T-cell (primary cell): Measurements from ENCODE around the gene PIGR. TPM values are rescaled to one million over a fixed set of nuclear protein-coding genes. Genes with fewer than 3 reads are reported as not detected.

Source experiments
- ATAC-seq, 4 experiments: fragments of 200-7000 bp in 3 of 4; fragments of 150-1000 bp in 1 of 4; cut with Tn5 transposase; replicated peaks in 1 of 4; 1 replicate in 3 of 4; 2 replicates in 1 of 4; pipeline ENCODE4 v1.10.0; 2021; ENCODE audit warnings: moderate library complexity in 3 of 4, mild to moderate bottlenecking in 2 of 4, moderate number of reproducible peaks in 1 of 4
- CTCF ChIA-PET, 2 donors: fragments of 300-600 bp; sonication (Branson Sonifier 250); formaldehyde crosslinking; loops; one replicate each; lab custom pipeline; 2022; ENCODE audit warnings: antibody characterized with exemption in 2 of 2; lab: Charles Lee
- POLR2A ChIA-PET, 2 donors: fragments of 300-600 bp; sonication (Branson Sonifier 250); formaldehyde crosslinking; loops; one replicate each; lab custom pipeline; 2022; ENCODE audit warnings: antibody characterized with exemption in 2 of 2; lab: Charles Lee
- DNase-seq, 35 experiments: peaks; one replicate each; pipeline versions ENCODE4 v3.0.0 to v3.0.0-alpha.2; 2013 to 2023
- H3K27ac ChIP-seq: one replicate; pipeline ENCODE4 v1.5.1; 2013; ENCODE audit warnings: low read length
- H3K27me3 ChIP-seq, 2 experiments: replicated peaks in 1 of 2; 1 replicate in 1 of 2; 2 replicates in 1 of 2; pipeline versions ENCODE4 v1.6.1 to v1.7.0; 2013; ENCODE audit warnings: low read length in 1 of 2, mixed read lengths in 1 of 2; ENCODE audit not compliant: control insufficient read depth in 2 of 2, insufficient read depth in 2 of 2; ENCODE audit errors: extremely low read depth in 1 of 2
- H3K36me3 ChIP-seq, 2 donors: 1 replicate in 1 of 2; 2 replicates in 1 of 2; pipeline versions ENCODE4 v1.6.1 to v1.7.0; 2013; ENCODE audit warnings: low read length in 1 of 2; ENCODE audit not compliant: control insufficient read depth in 2 of 2, insufficient read depth in 1 of 2; ENCODE audit errors: extremely low read depth in 1 of 2
- H3K4me1 ChIP-seq, 2 experiments: 1 replicate in 1 of 2; 2 replicates in 1 of 2; pipeline versions ENCODE4 v1.6.1 to v1.7.0; 2013; ENCODE audit warnings: low read length in 2 of 2, mixed read lengths in 1 of 2; ENCODE audit not compliant: insufficient read depth in 2 of 2, control insufficient read depth in 1 of 2; ENCODE audit errors: extremely low read depth in 1 of 2
- H3K4me3 ChIP-seq, 2 donors: 1 replicate in 1 of 2; 2 replicates in 1 of 2; pipeline versions ENCODE4 v1.5.1 to v1.7.0; 2013; ENCODE audit warnings: mild to moderate bottlenecking in 2 of 2, low read length in 1 of 2, moderate library complexity in 1 of 2; ENCODE audit not compliant: control insufficient read depth in 1 of 2; ENCODE audit errors: extremely low read depth in 1 of 2
- H3K9me3 ChIP-seq: 2 replicates; pipeline ENCODE4 v1.7.0; 2013
- H3K27ac Mint-ChIP-seq, 2 donors: one replicate each; pipeline ENCODE4 v1.8.0; 2020 to 2021; ENCODE audit warnings: mild to moderate bottlenecking in 2 of 2, mixed read lengths in 2 of 2
- H3K27me3 Mint-ChIP-seq, 2 donors: one replicate each; pipeline ENCODE4 v1.8.0; 2021 to 2022; ENCODE audit warnings: mixed read lengths in 2 of 2
- H3K36me3 Mint-ChIP-seq: one replicate; pipeline ENCODE4 v1.8.0; 2021; ENCODE audit warnings: mixed read lengths
- H3K4me1 Mint-ChIP-seq, 3 donors: one replicate each; pipeline ENCODE4 v1.8.0; 2020 to 2022; ENCODE audit warnings: mixed read lengths in 3 of 3, mild to moderate bottlenecking in 1 of 3
- H3K4me3 Mint-ChIP-seq, 3 donors: one replicate each; pipeline ENCODE4 v1.8.0; 2020 to 2022; ENCODE audit warnings: mild to moderate bottlenecking in 3 of 3, mixed read lengths in 3 of 3, moderate library complexity in 3 of 3
- H3K9me3 Mint-ChIP-seq, 3 donors: one replicate each; pipeline ENCODE4 v1.8.0; 2020 to 2022; ENCODE audit warnings: mixed read lengths in 3 of 3
- WGBS: methylation state at CpG from one replicate; pipeline ENCODE4 v1.1.5; 2013; ENCODE audit warnings: missing lambda C conversion rate; ENCODE audit not compliant: insufficient coverage; 5-methylcytosine and 5-hydroxymethylcytosine counted together
- total RNA-seq, 35 experiments: library from RNA in 6 of 35; stranded (reverse) in 6 of 35; fragments of 120-200 nt in 1 of 35; gene quantifications; one replicate each; pipeline versions ENCODE4 v1.2.1 to v1.2.4 and lab custom pipeline; 2013 to 2026

Gene PIGR
- total RNA-seq, 5 donors from 2014 or later (not counting 1 experiment from before 2014, with no cell fraction given), result 2.7 to 6.7 (median 3.2) TPM; not detected in 2

GRCh38 chr1:206933333-206933945 is 12.8 kb downstream of the PIGR start:
- H3K9me3 ChIP-seq, result no peaks in the 10 kb centered on the region
- 100% methylated on average over 1 of the region's 8 CpGs for WGBS
- no peaks in the 10 kb centered on the region for H3K36me3 ChIP-seq
- H3K27ac Mint-ChIP-seq, result peak overlapping the region; percentile 32 to 68
- no peaks in the 10 kb centered on the region for H3K36me3 Mint-ChIP-seq
- ATAC-seq (peak; percentile 68 to 81 (median 71)), DNase-seq (peak in 34 of 35 experiments; percentile 31 to 84 (median 66))
- no peak overlapping the region for H3K27ac ChIP-seq
- H3K4me3 ChIP-seq, result no peak overlapping the region
- H3K27me3 Mint-ChIP-seq, result no peaks in the 10 kb centered on the region
- H3K4me1 ChIP-seq, result peaks cover 8 to 37% of the 10 kb centered on the region in 2 experiments
- H3K9me3 Mint-ChIP-seq, result no peaks in the 10 kb centered on the region
- H3K27me3 ChIP-seq, result no peaks in the 10 kb centered on the region
- H3K4me1 Mint-ChIP-seq, result peaks cover 41 to 45% (median 43%) of the 10 kb centered on the region in 3 donors
- ChIA-PET POLR2A (interaction anchor here in 1 of 2 donors (0.5 kb wide), 1 partner anchor 467 kb away, joined by 4 read pairs; no protein-coding TSS in a partner anchor), CTCF (interaction anchor here (0.6 to 4.8 kb wide), 26 partner anchors 8 to 304 kb away, joined by 3 to 27 read pairs (median 4); partner anchors contain the start of genes FCMR (in 2 of the 2) and IL20 (in 1 of the 2))
- no peak overlapping the region for H3K4me3 Mint-ChIP-seq

GRCh38 chr1:206932177-206932576 is 14.1 kb downstream of the PIGR start:
- Histone ChIP-seq H3K36me3 (no peaks in the 10 kb centered on the region), H3K27ac (no peak overlapping the region), H3K27me3 (no peaks in the 10 kb centered on the region), H3K4me3 (no peak overlapping the region), H3K9me3 (no peaks in the 10 kb centered on the region), H3K4me1 (peaks cover 8 to 45% of the 10 kb centered on the region in 2 experiments)
- Mint-ChIP-seq H3K27me3 (no peaks in the 10 kb centered on the region), H3K27ac (peak overlapping the region in 1 of 2 donors; percentile 93), H3K4me3 (no peak overlapping the region), H3K9me3 (no peaks in the 10 kb centered on the region), H3K36me3 (no peaks in the 10 kb centered on the region), H3K4me1 (peaks cover 54 to 56% (median 54%) of the 10 kb centered on the region in 3 donors)
- no peak for ATAC-seq
- ChIA-PET POLR2A (no interaction called here), CTCF (interaction anchor here (0.6 to 4.8 kb wide), 16 partner anchors 10 to 233 kb away, joined by 3 to 27 read pairs (median 4); partner anchors contain the start of gene FCMR (in 2 of the 2))
- DNase-seq, result no peak
- WGBS, result 91% methylated on average over 4 of the region's 8 CpGs

GRCh38 chr1:206931709-206932108 is 14.6 kb downstream of the PIGR start:
- no peaks in the 10 kb centered on the region for H3K27me3 ChIP-seq
- no peak overlapping the region for H3K4me3 ChIP-seq
- H3K36me3 ChIP-seq, result no peaks in the 10 kb centered on the region
- ChIA-PET POLR2A (no interaction called here), CTCF (interaction anchor here (0.6 to 4.8 kb wide), 16 partner anchors 10 to 232 kb away, joined by 3 to 27 read pairs (median 4); partner anchors contain the start of gene FCMR (in 2 of the 2))
- DNase-seq (no peak), ATAC-seq (no peak)
- no peaks in the 10 kb centered on the region for H3K9me3 ChIP-seq
- Mint-ChIP-seq H3K4me3 (peak overlapping the region in 1 of 3 donors; percentile 65), H3K4me1 (peaks cover 54 to 57% (median 56%) of the 10 kb centered on the region in 3 donors), H3K27ac (peak overlapping the region; percentile 81 to 93), H3K9me3 (no peaks in the 10 kb centered on the region), H3K36me3 (no peaks in the 10 kb centered on the region), H3K27me3 (no peaks in the 10 kb centered on the region)
- H3K27ac ChIP-seq, result no peak overlapping the region
- 89% methylated on average over 5 of the region's 6 CpGs for WGBS
- peaks cover 8 to 46% of the 10 kb centered on the region in 2 experiments for H3K4me1 ChIP-seq

GRCh38 chr1:206930210-206930798 is 16.0 kb downstream of the PIGR start:
- Mint-ChIP-seq H3K27me3 (no peaks in the 10 kb centered on the region), H3K27ac (peak overlapping the region; percentile 81 to 93), H3K4me3 (peak overlapping the region; percentile 9 to 65 (median 24)), H3K4me1 (peaks cover 54 to 62% (median 61%) of the 10 kb centered on the region in 3 donors), H3K36me3 (no peaks in the 10 kb centered on the region), H3K9me3 (no peaks in the 10 kb centered on the region)
- Histone ChIP-seq H3K36me3 (no peaks in the 10 kb centered on the region), H3K4me1 (peaks cover 8 to 52% of the 10 kb centered on the region in 2 experiments), H3K9me3 (no peaks in the 10 kb centered on the region), H3K27me3 (no peaks in the 10 kb centered on the region), H3K4me3 (no peak overlapping the region), H3K27ac (peak overlapping the region; percentile 65)
- DNase-seq (peak in 4 of 35 experiments; percentile 22 to 38 (median 26)), ATAC-seq (peak; percentile 17 to 50 (median 28))
- 13% methylated on average over 4 of the region's 17 CpGs for WGBS
- ChIA-PET CTCF (interaction anchor here (0.6 to 4.8 kb wide), 6 partner anchors 8 to 300 kb away, joined by 3 to 27 read pairs (median 8); partner anchors contain the start of gene FCMR (in 1 of the 2)), POLR2A (interaction anchor here in 1 of 2 donors (0.6 kb wide), 1 partner anchor 11 kb away, joined by 3 read pairs; no protein-coding TSS in a partner anchor)

GRCh38 chr1:206929524-206929923 is 16.7 kb downstream of the PIGR start:
- no peaks in the 10 kb centered on the region for H3K27me3 ChIP-seq
- H3K27ac ChIP-seq, result peak overlapping the region; percentile 65
- no peaks in the 10 kb centered on the region for H3K9me3 ChIP-seq
- no CpG with 5 or more reads among the region's 6 CpGs for WGBS
- DNase-seq (peak in 1 of 35 experiments; percentile 33), ATAC-seq (no peak)
- Mint-ChIP-seq H3K4me3 (peak overlapping the region in 2 of 3 donors; percentile 44 to 65), H3K36me3 (no peaks in the 10 kb centered on the region), H3K27ac (peak overlapping the region; percentile 81 to 93), H3K9me3 (no peaks in the 10 kb centered on the region), H3K4me1 (peaks cover 54 to 62% (median 59%) of the 10 kb centered on the region in 3 donors), H3K27me3 (no peaks in the 10 kb centered on the region)
- H3K4me1 ChIP-seq, result peaks cover 13 to 60% of the 10 kb centered on the region in 2 experiments
- ChIA-PET POLR2A (interaction anchor here in 1 of 2 donors (0.6 kb wide), 1 partner anchor 10 kb away, joined by 3 read pairs; no protein-coding TSS in a partner anchor), CTCF (interaction anchor here (0.6 to 4.8 kb wide), 6 partner anchors 17 to 194 kb away, joined by 3 to 27 read pairs (median 5); no protein-coding TSS in a partner anchor)
- H3K4me3 ChIP-seq, result no peak overlapping the region
- no peaks in the 10 kb centered on the region for H3K36me3 ChIP-seq

- H3K27me3 Mint-ChIP-seq, result no peaks in the 10 kb centered on the region
- Histone ChIP-seq H3K27me3 (no peaks in the 10 kb centered on the region), H3K4me1 (peaks cover 33 to 67% of the 10 kb centered on the region in 2 experiments), H3K4me3 (no peak overlapping the region), H3K36me3 (no peaks in the 10 kb centered on the region), H3K9me3 (no peaks in the 10 kb centered on the region), H3K27ac (peak overlapping the region; percentile 0)
- H3K4me1 Mint-ChIP-seq, result peaks cover 32 to 43% (median 38%) of the 10 kb centered on the region in 3 donors
- WGBS, result 100% methylated on average over 1 of the region's 2 CpGs
- ATAC-seq (no peak), DNase-seq (no peak)
- ChIA-PET POLR2A (interaction anchor here in 1 of 2 donors (0.6 kb wide), 1 partner anchor 57 kb away, joined by 6 read pairs; no protein-coding TSS in a partner anchor), CTCF (interaction anchor here (0.6 to 4.6 kb wide), 4 partner anchors 10 to 293 kb away, joined by 3 to 33 read pairs (median 4); no protein-coding TSS in a partner anchor)
- H3K4me3 Mint-ChIP-seq, result no peak overlapping the region
- H3K27ac Mint-ChIP-seq, result peak overlapping the region; percentile 32 to 71
- H3K9me3 Mint-ChIP-seq, result no peaks in the 10 kb centered on the region
- H3K36me3 Mint-ChIP-seq, result no peaks in the 10 kb centered on the region
Measured at GRCh38 chr1:206926286-206926685, 20.0 kb downstream of the PIGR start.
